Ovary (tissue), 9 donors: ENCODE measurements around the gene AZU1. TPM values are rescaled to one million over a fixed set of nuclear protein-coding genes. Genes with fewer than 3 reads are reported as not detected.

Source experiments
- DNase-seq, 5 donors: peaks; one replicate each; pipeline ENCODE4 v3.0.0-alpha.2; 2019 to 2020
- H3K27ac ChIP-seq, 2 donors: fragments of 200-600 bp; one replicate each; pipeline versions ENCODE4 v1.5.1 to v1.8.0; 2019 to 2022
- H3K27me3 ChIP-seq: fragments of 200-600 bp; one replicate; pipeline ENCODE4 v1.8.0; 2022
- H3K36me3 ChIP-seq: fragments of 200-600 bp; sonication (generic); one replicate; pipeline ENCODE4 v1.5.1; 2019
- H3K4me1 ChIP-seq: one replicate; pipeline ENCODE4 v1.8.1; 2013; ENCODE audit warnings: mild to moderate bottlenecking, moderate library complexity; ENCODE audit not compliant: insufficient read depth
- H3K4me3 ChIP-seq: fragments of 200-600 bp; sonication (generic); one replicate; pipeline ENCODE4 v1.5.1; 2017
- H3K9me3 ChIP-seq, 2 donors: fragments of 200-600 bp in 1 of 2; sonication (generic) in 1 of 2; one replicate each; pipeline versions ENCODE4 v1.5.1 to v1.8.1; 2013 to 2019; ENCODE audit warnings: mild to moderate bottlenecking in 1 of 2, moderate library complexity in 1 of 2
- CTCF ChIP-seq, 3 donors: fragments of 450-650 bp in 2 of 3; fragments of 200-600 bp in 1 of 3; IDR thresholded peaks; one replicate each; pipeline versions ENCODE4 v1.5.1 to v1.8.0; 2016 to 2022; ENCODE audit warnings: antibody characterized with exemption in 3 of 3, mild to moderate bottlenecking in 1 of 3
- EP300 ChIP-seq: sonication (generic); formaldehyde crosslinking; IDR thresholded peaks from one replicate; pipeline ENCODE4 v1.6.1; 2017; ENCODE audit warnings: antibody characterized with exemption
- POLR2A ChIP-seq: fragments of 450-650 bp; IDR thresholded peaks from one replicate; pipeline ENCODE4 v1.6.1; 2017; ENCODE audit warnings: antibody characterized with exemption, mild to moderate bottlenecking, moderate library complexity
- WGBS, 3 donors: extraction: QIAGEN DNeasy Blood & Tissue Kit in 1 of 3; methylation state at CpG; one replicate each; pipeline versions ENCODE4 v1.1.5 to v1.1.7; 2013 to 2017; 5-methylcytosine and 5-hydroxymethylcytosine counted together
- intact Hi-C, 4 donors: fragments of 100-400 bp; cut with DNase I; formaldehyde crosslinking; loops; one replicate each; pipeline versions ENCODE4 v1.11.0 to v1.15.1; 2022 to 2023
- polyA plus RNA-seq, 2 donors: library from polyadenylated mRNA; stranded (reverse); fragments of 200-250 nt in 1 of 2; fragments of 350-450 nt in 1 of 2; fragmentation: Illumina TruSeq in 1 of 2; extraction: RNeasy Lipid Tissue Mini Kit (QIAGEN cat#74804) in 1 of 2; gene quantifications; one replicate each; pipeline ENCODE4 v1.2.3, GENCODE V29; 2013 to 2014
- total RNA-seq, 7 donors: library from RNA; depleted of rRNA in 2 of 7; stranded (reverse); fragments of >200 nt in 2 of 7; fragmentation: NEBNext Ultra II Directional in 3 of 7; extraction: Animal tissue kit (Norgen Biotek cat#: 25700) in 3 of 7; gene quantifications; one replicate each; pipeline versions ENCODE4 v1.1.0 to v1.2.4, GENCODE V29; 2016 to 2023
- donor health status: DM: no; HTN: no; CAD: no; lungs with moderate emphysema.
- donor health status: DM: no; HTN: no; CAD: no.
- donor health status: Bipolar disorder and iron deficiency.
- donor health status: DM: yes; HTN: yes; CAD: no.
- donor health status: DM: no; HTN: no; CAD: no.
- donor health status: DM: yes; HTN: yes; CAD: no.

Gene AZU1
- total and polyA plus RNA-seq, 9 donors: 0.11 to 1.0 TPM; not detected in 7

- H3K9me3 ChIP-seq: no peaks in the 10 kb centered on the region
- intact Hi-C loops: no loop called here
- H3K36me3 ChIP-seq: no peaks in the 10 kb centered on the region
- WGBS, 3 donors: 42 to 63% (median 54%) methylated on average over 18 of the region's 18 CpGs
- no peak for DNase-seq
- H3K4me1 ChIP-seq: no peaks in the 10 kb centered on the region
- no peaks in the 10 kb centered on the region for H3K27me3 ChIP-seq
- no peak overlapping the region for H3K27ac ChIP-seq
- no peak overlapping the region for H3K4me3 ChIP-seq
- TF ChIP-seq CTCF (IDR thresholded peaks at IDR 0.05) (no peak), EP300 (no peak), POLR2A (no peak)
These were observed 1.6 kb downstream of the AZU1 start for GRCh38 chr19:829129-829758.

GRCh38 chr19:831407-832369 is 4.1 kb downstream of the AZU1 start:
- Histone ChIP-seq H3K9me3 (no peaks in the 10 kb centered on the region), H3K27ac (no peak overlapping the region), H3K4me3 (no peak overlapping the region), H3K36me3 (no peaks in the 10 kb centered on the region), H3K27me3 (no peaks in the 10 kb centered on the region), H3K4me1 (no peaks in the 10 kb centered on the region)
- 38 to 44% (median 40%) methylated on average over 37 to 38 of the region's 38 CpGs for WGBS, 3 donors
- TF ChIP-seq POLR2A: no peak
- intact Hi-C loops: no loop called here
- no peak for DNase-seq

- intact Hi-C loops: no loop called here
- no peaks in the 10 kb centered on the region for H3K9me3 ChIP-seq
- H3K36me3 ChIP-seq: no peaks in the 10 kb centered on the region
- TF ChIP-seq POLR2A (no peak), CTCF (IDR thresholded peaks at IDR 0.05) (no peak), EP300 (no peak)
- no peak overlapping the region for H3K27ac ChIP-seq
- DNase-seq: no peak
- no peaks in the 10 kb centered on the region for H3K27me3 ChIP-seq
- no peak overlapping the region for H3K4me3 ChIP-seq
- no peaks in the 10 kb centered on the region for H3K4me1 ChIP-seq
- 75 to 78% (median 77%) methylated on average over 24 of the region's 24 CpGs for WGBS, 3 donors
These were observed 6.6 kb downstream of the AZU1 start for GRCh38 chr19:834216-834615.

GRCh38 chr19:835210-835810 is 7.7 kb downstream of the AZU1 start:
- intact Hi-C loops: no loop called here
- Histone ChIP-seq H3K27ac (no peak overlapping the region), H3K27me3 (no peaks in the 10 kb centered on the region), H3K4me1 (no peaks in the 10 kb centered on the region), H3K36me3 (no peaks in the 10 kb centered on the region), H3K9me3 (no peaks in the 10 kb centered on the region), H3K4me3 (no peak overlapping the region)
- TF ChIP-seq EP300: no peak
- TF ChIP-seq CTCF (IDR thresholded peaks at IDR 0.05): no peak
- no peak for TF ChIP-seq POLR2A
- WGBS, 3 donors: 57 to 61% (median 61%) methylated on average over 34 to 36 of the region's 36 CpGs
- no peak for DNase-seq
